ENCODE data around the gene PLEKHB1.

GRCh38 chr11:73614591-73614990 lies 31.8 kb upstream of the PLEKHB1 start:
- no peak for TF ChIP-seq CTCF (IDR thresholded peaks at IDR 0.05)
- no peak for TF ChIP-seq POLR2A (IDR thresholded peaks at IDR 0.05)
- no peak for TF ChIP-seq EP300 (IDR thresholded peaks at IDR 0.05)
- no peak for TF ChIP-seq POLR2AphosphoS5 (IDR thresholded peaks at IDR 0.05)
